ENCODE data around the gene MALAT1. TPM values are rescaled to one million over a fixed set of nuclear protein-coding genes. Genes with fewer than 3 reads are reported as not detected.

The MALAT1 gene
- total and polyA plus RNA-seq, 2 of the 13 experiments (the other 11 are each of a cell fraction or from before 2014, with no cell fraction given) = 143 to 1,237 TPM

GRCh38 chr11:65498042-65498726 is 661 bp upstream of the MALAT1 start (continued):
- TF ChIP-seq ZNF234 (CRISPR knock-in tag; conservative IDR thresholded peaks at IDR 0.05) = no peak
- TF ChIP-seq ZZZ3 (CRISPR knock-in tag; IDR thresholded peaks at IDR 0.05; ENCODE audit: borderline replicate concordance) = no peak
- TF ChIP-seq TOE1 (CRISPR knock-in tag; IDR thresholded peaks at IDR 0.05) = no peak
- TF ChIP-seq ZNF740 (CRISPR knock-in tag; IDR thresholded peaks at IDR 0.05) = peak; percentile 80
- TF ChIP-seq ZKSCAN5 (CRISPR knock-in tag; IDR thresholded peaks at IDR 0.05) = no peak
- no peak for TF ChIP-seq ZBTB2 (CRISPR knock-in tag; IDR thresholded peaks at IDR 0.05; ENCODE audit: low read depth)
- TF ChIP-seq TERF1 (CRISPR knock-in tag; IDR thresholded peaks at IDR 0.05) = no peak
- TF ChIP-seq ZKSCAN1 (IDR thresholded peaks at IDR 0.05; ENCODE audit: low read length) = no peak; the same call in 1 of the 2 replicates
- TF ChIP-seq ZNF253 (CRISPR knock-in tag; IDR thresholded peaks at IDR 0.05; ENCODE audit: borderline replicate concordance) = no peak
- TF ChIP-seq CHD2 (IDR thresholded peaks at IDR 0.05; ENCODE audit: low read depth, low read length) = 0 out of 2 replicates have a peak, but pooled peaks have one; percentile 6
- no peak for TF ChIP-seq ZNF713 (CRISPR knock-in tag; IDR thresholded peaks at IDR 0.05)
- TF ChIP-seq ZNF562 (CRISPR knock-in tag; IDR thresholded peaks at IDR 0.05; ENCODE audit: borderline replicate concordance) = no peak
- peak; percentile 39; the same call in 1 of the 2 replicates for TF ChIP-seq KLF12 (CRISPR knock-in tag; IDR thresholded peaks at IDR 0.05; ENCODE audit: borderline replicate concordance)
- no peak for TF ChIP-seq IRF9 (CRISPR knock-in tag; IDR thresholded peaks at IDR 0.05; ENCODE audit: borderline replicate concordance)
- TF ChIP-seq ZNF362 (CRISPR knock-in tag; IDR thresholded peaks at IDR 0.05; ENCODE audit: borderline replicate concordance) = no peak
- no peak for TF ChIP-seq TRAFD1 (CRISPR knock-in tag; IDR thresholded peaks at IDR 0.05; ENCODE audit: borderline replicate concordance)
- no peak for TF ChIP-seq ZNF678 (CRISPR knock-in tag; IDR thresholded peaks at IDR 0.05)
- TF ChIP-seq KDM1A (CRISPR knock-in tag; IDR thresholded peaks at IDR 0.05) = no peak
- TF ChIP-seq IRF2 (CRISPR knock-in tag; IDR thresholded peaks at IDR 0.05) = no peak
- TF ChIP-seq ZNF879 (CRISPR knock-in tag; IDR thresholded peaks at IDR 0.05) = no peak
- TF ChIP-seq STAG1 (CRISPR knock-in tag; IDR thresholded peaks at IDR 0.05) = no peak
- no peak for TF ChIP-seq SNRNP70 (IDR thresholded peaks at IDR 0.05; ENCODE audit: low read depth, low read length)
- TF ChIP-seq NPAS2 (CRISPR knock-in tag; IDR thresholded peaks at IDR 0.05; ENCODE audit: borderline replicate concordance) = no peak
- TF ChIP-seq RORA (CRISPR knock-in tag; IDR thresholded peaks at IDR 0.05) = 0 out of 2 replicates have a peak, but pooled peaks have one; percentile 9

Measured in HepG2 (cell line).